Measurements from ENCODE around the gene GPSM3. TPM values are rescaled to one million over a fixed set of nuclear protein-coding genes. Genes with fewer than 3 reads are reported as not detected.

Gene GPSM3
- total and polyA plus RNA-seq, 2 donors (not counting 3 experiments of a cell fraction or from before 2014, with no cell fraction given) = 19.5 to 21.6 TPM

DNA sequence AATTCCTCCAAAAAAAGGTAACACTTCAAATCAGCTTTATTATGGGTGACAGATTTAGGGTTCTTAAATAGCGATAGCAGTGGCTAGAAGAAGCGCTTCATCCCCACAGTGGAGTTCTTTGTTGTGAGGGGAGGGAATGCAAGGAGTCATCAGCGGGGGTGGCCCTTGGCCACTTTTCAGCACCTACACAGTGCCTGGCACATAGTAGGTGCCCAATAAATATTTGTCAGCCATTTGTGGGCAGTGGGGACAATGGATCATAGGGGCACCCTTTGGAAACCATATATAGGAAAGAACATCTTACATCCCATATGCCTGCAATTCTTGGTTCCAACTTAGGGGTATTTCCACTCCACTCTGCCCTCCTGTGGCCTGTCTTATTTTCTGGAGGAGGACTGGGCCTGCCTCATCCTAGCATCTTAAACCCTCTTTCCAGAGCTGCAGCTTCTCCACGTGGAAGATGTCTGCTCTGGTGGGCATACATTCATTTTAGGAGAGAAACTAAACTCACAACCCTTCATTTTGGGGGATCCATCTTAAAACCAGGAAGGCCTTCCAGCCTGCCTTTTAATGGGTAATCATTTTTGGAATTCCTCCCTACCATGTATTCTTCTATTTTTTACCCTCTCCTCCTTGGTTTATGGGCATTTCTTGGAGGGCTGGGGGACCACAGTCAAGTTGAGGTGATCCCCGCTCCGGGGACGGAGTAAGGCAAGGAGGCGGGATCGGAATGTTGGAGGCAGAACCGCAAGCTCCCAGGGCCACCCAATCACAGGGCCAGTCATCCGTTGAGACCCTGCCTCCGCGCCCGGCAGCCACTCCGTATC, 2.6 kb upstream of the GPSM3 start:
- Histone ChIP-seq H3K27ac (ENCODE audit: insufficient read depth, low read depth, low read length) (peak overlapping the region; percentile 80), H4K20me1 (replicated peaks; ENCODE audit: control insufficient read depth, extremely low read depth, insufficient read depth, low read length) (no peaks in the 10 kb centered on the region), H3K4me3 (replicated peaks in 1 of 3; ENCODE audit: insufficient read depth in 1 of 3, low read depth in 1 of 3, low read length in 3 of 3) (peak overlapping the region in 2 of 3 experiments; percentile 29 to 50), H3K9me1 (replicated peaks; ENCODE audit: control insufficient read depth, extremely low read depth, insufficient read depth, low read length) (no peaks in the 10 kb centered on the region), H2AFZ (ENCODE audit: low read depth, low read length) (no peak overlapping the region), H3K4me1 (ENCODE audit: control insufficient read depth, extremely low read depth, insufficient read depth, low read length) (peaks cover 40% of the 10 kb centered on the region), H3K36me3 (ENCODE audit: control insufficient read depth in 2 of 2, extremely low read depth in 1 of 2, insufficient read depth in 2 of 2, low read length in 2 of 2) (peaks cover 0 to 2% of the 10 kb centered on the region in 2 experiments), H3K4me2 (ENCODE audit: insufficient read depth, low read length) (peak overlapping the region; percentile 78), H3K9ac (replicated peaks; ENCODE audit: extremely low read depth, insufficient read depth, low read length) (peak overlapping the region; percentile 73), H3K79me2 (ENCODE audit: control insufficient read depth, insufficient read depth, low read length) (peaks cover 4% of the 10 kb centered on the region), H3K27me3 (ENCODE audit: control insufficient read depth in 2 of 2, insufficient read depth in 2 of 2, low read length in 2 of 2) (no peaks in the 10 kb centered on the region), H3K9me3 (replicated peaks; ENCODE audit: control insufficient read depth, insufficient read depth, low read length) (no peaks in the 10 kb centered on the region)
- ChIA-PET POLR2A (interaction anchor here (0.7 to 1.6 kb wide), 7 partner anchors 8 to 67 kb away, joined by 3 to 9 read pairs (median 4); partner anchors contain the start of genes ATF6B and FKBPL), CTCF (interaction anchor here (0.8 to 1.6 kb wide), 22 partner anchors 9 to 643 kb away, joined by 3 to 24 read pairs (median 3); partner anchors contain the start of genes AGPAT1, ATF6B, FKBPL and NOTCH4)
- TF ChIP-seq GATA2 (IDR thresholded peaks at IDR 0.05; ENCODE audit: insufficient read depth, insufficient read length, low read depth, low read length) = no peak
- TF ChIP-seq FOS (IDR thresholded peaks at IDR 0.05; ENCODE audit: borderline replicate concordance, insufficient read depth, low read length) = no peak
- TF ChIP-seq JUN (IDR thresholded peaks at IDR 0.05; ENCODE audit: borderline replicate concordance, insufficient read depth, insufficient read length, low read depth) = no peak
- TF ChIP-seq, protein P1, sequence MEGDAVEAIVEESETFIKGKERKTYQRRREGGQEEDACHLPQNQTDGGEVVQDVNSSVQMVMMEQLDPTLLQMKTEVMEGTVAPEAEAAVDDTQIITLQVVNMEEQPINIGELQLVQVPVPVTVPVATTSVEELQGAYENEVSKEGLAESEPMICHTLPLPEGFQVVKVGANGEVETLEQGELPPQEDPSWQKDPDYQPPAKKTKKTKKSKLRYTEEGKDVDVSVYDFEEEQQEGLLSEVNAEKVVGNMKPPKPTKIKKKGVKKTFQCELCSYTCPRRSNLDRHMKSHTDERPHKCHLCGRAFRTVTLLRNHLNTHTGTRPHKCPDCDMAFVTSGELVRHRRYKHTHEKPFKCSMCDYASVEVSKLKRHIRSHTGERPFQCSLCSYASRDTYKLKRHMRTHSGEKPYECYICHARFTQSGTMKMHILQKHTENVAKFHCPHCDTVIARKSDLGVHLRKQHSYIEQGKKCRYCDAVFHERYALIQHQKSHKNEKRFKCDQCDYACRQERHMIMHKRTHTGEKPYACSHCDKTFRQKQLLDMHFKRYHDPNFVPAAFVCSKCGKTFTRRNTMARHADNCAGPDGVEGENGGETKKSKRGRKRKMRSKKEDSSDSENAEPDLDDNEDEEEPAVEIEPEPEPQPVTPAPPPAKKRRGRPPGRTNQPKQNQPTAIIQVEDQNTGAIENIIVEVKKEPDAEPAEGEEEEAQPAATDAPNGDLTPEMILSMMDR (IDR thresholded peaks at IDR 0.05; ENCODE audit: extremely low read depth in 1 of 2, insufficient read depth in 1 of 2, low read depth in 1 of 2, low read length in 2 of 2) = peak; percentile 43 to 48
- intact Hi-C loops (cut with micrococcal nuclease) = loop anchor here (1.0 to 10.0 kb wide), 8 partner anchors 17 to 774 kb away; partner anchors contain the start of genes C6orf47, CSNK2B, FKBPL and GPANK1
- DNase-seq (ENCODE audit: low read depth, low spot score) (peak; percentile 67), FAIRE-seq (no peak)
- dilution Hi-C loops (cut with MboI; ENCODE audit: extremely low pct_ligation_motif_present, low sequenced_read_pairs) = no loop called here
- TSS peak; percentile 64 for BruUV-seq (replicated peaks)
